ENCODE measurements around the gene NFATC2.

DNA sequence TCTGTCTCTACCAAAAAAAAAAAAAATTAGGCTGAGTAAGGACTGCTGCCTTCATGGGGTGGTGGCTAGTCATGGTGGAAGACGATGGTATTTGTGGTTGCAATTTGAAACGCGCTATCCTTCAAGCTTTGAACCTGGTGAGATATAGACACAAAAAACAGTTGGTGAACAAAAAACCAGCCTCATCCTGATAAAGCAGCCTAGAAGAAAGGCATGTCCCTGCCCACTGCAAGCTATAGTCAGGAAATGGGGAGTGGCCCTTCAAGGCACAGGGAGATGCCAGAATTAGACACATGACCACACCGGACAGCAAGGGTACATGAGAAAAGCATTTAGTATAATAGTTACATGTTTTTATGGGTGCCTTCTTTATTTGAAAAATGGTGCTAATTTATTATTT lies 193.6 kb downstream of the NFATC2 start:
- TF ChIP-seq, protein P1, sequence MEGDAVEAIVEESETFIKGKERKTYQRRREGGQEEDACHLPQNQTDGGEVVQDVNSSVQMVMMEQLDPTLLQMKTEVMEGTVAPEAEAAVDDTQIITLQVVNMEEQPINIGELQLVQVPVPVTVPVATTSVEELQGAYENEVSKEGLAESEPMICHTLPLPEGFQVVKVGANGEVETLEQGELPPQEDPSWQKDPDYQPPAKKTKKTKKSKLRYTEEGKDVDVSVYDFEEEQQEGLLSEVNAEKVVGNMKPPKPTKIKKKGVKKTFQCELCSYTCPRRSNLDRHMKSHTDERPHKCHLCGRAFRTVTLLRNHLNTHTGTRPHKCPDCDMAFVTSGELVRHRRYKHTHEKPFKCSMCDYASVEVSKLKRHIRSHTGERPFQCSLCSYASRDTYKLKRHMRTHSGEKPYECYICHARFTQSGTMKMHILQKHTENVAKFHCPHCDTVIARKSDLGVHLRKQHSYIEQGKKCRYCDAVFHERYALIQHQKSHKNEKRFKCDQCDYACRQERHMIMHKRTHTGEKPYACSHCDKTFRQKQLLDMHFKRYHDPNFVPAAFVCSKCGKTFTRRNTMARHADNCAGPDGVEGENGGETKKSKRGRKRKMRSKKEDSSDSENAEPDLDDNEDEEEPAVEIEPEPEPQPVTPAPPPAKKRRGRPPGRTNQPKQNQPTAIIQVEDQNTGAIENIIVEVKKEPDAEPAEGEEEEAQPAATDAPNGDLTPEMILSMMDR (conservative IDR thresholded peaks at IDR 0.05; ENCODE audit: low read length): no peak
- no peak for TF ChIP-seq EZH2phosphoT487 (IDR thresholded peaks at IDR 0.05; ENCODE audit: borderline replicate concordance)
